Activated naive CD8-positive, alpha-beta T cell (primary cell): ENCODE measurements around the gene TRIM29.

ENCODE experiments used
- H3K27ac Mint-ChIP-seq: one replicate; pipeline ENCODE4 v1.8.0; 2021; ENCODE audit warnings: mixed read lengths
- H3K27me3 Mint-ChIP-seq: one replicate; pipeline ENCODE4 v1.8.0; 2021; ENCODE audit warnings: mixed read lengths
- H3K36me3 Mint-ChIP-seq: one replicate; pipeline ENCODE4 v1.8.0; 2021; ENCODE audit warnings: mixed read lengths
- H3K4me1 Mint-ChIP-seq: one replicate; pipeline ENCODE4 v1.8.0; 2021; ENCODE audit warnings: low read depth, mixed read lengths
- H3K4me3 Mint-ChIP-seq: one replicate; pipeline ENCODE4 v1.8.0; 2021; ENCODE audit warnings: mild to moderate bottlenecking, mixed read lengths
- H3K9me3 Mint-ChIP-seq: one replicate; pipeline ENCODE4 v1.8.0; 2021; ENCODE audit warnings: low read depth, mixed read lengths

Gene TRIM29

GRCh38 chr11:120179057-120179672 lies 41.3 kb upstream of the TRIM29 start:
- no peak overlapping the region for H3K27ac Mint-ChIP-seq
- H3K27me3 Mint-ChIP-seq, result peaks cover 2% of the 10 kb centered on the region
- H3K4me1 Mint-ChIP-seq, result no peaks in the 10 kb centered on the region
- H3K4me3 Mint-ChIP-seq, result no peak overlapping the region
- H3K9me3 Mint-ChIP-seq, result no peaks in the 10 kb centered on the region
- no peaks in the 10 kb centered on the region for H3K36me3 Mint-ChIP-seq

- no peaks in the 10 kb centered on the region for H3K9me3 Mint-ChIP-seq
- H3K36me3 Mint-ChIP-seq, result no peaks in the 10 kb centered on the region
- H3K27ac Mint-ChIP-seq, result no peak overlapping the region
- no peaks in the 10 kb centered on the region for H3K4me1 Mint-ChIP-seq
- no peak overlapping the region for H3K4me3 Mint-ChIP-seq
- H3K27me3 Mint-ChIP-seq, result peaks cover 2% of the 10 kb centered on the region
Observed at GRCh38 chr11:120178561-120179056, 40.7 kb upstream of the TRIM29 start.

GRCh38 chr11:120174866-120175265 lies 37.0 kb upstream of the TRIM29 start:
- Mint-ChIP-seq H3K27me3 (peaks cover 17% of the 10 kb centered on the region), H3K27ac (no peak overlapping the region), H3K9me3 (no peaks in the 10 kb centered on the region), H3K4me1 (no peaks in the 10 kb centered on the region), H3K4me3 (no peak overlapping the region), H3K36me3 (no peaks in the 10 kb centered on the region)

- peaks cover 2% of the 10 kb centered on the region for H3K4me1 Mint-ChIP-seq
- H3K4me3 Mint-ChIP-seq, result no peak overlapping the region
- H3K27ac Mint-ChIP-seq, result no peak overlapping the region
- no peaks in the 10 kb centered on the region for H3K9me3 Mint-ChIP-seq
- no peaks in the 10 kb centered on the region for H3K36me3 Mint-ChIP-seq
- H3K27me3 Mint-ChIP-seq, result peaks cover 17% of the 10 kb centered on the region
Observed at GRCh38 chr11:120173807-120174206, 35.9 kb upstream of the TRIM29 start.

GRCh38 chr11:120173019-120173705 lies 35.2 kb upstream of the TRIM29 start:
- H3K9me3 Mint-ChIP-seq, result no peaks in the 10 kb centered on the region
- H3K4me1 Mint-ChIP-seq, result peaks cover 5% of the 10 kb centered on the region
- H3K36me3 Mint-ChIP-seq, result no peaks in the 10 kb centered on the region
- no peak overlapping the region for H3K27ac Mint-ChIP-seq
- H3K27me3 Mint-ChIP-seq, result peaks cover 21% of the 10 kb centered on the region
- H3K4me3 Mint-ChIP-seq, result no peak overlapping the region

- H3K27ac Mint-ChIP-seq, result no peak overlapping the region
- H3K4me1 Mint-ChIP-seq, result peaks cover 5% of the 10 kb centered on the region
- peaks cover 28% of the 10 kb centered on the region for H3K27me3 Mint-ChIP-seq
- no peak overlapping the region for H3K4me3 Mint-ChIP-seq
- no peaks in the 10 kb centered on the region for H3K36me3 Mint-ChIP-seq
- no peaks in the 10 kb centered on the region for H3K9me3 Mint-ChIP-seq
Observed at GRCh38 chr11:120172054-120172911, 34.4 kb upstream of the TRIM29 start.

GRCh38 chr11:120170741-120171261 lies 32.9 kb upstream of the TRIM29 start:
- Mint-ChIP-seq H3K4me1 (peaks cover 5% of the 10 kb centered on the region), H3K9me3 (peaks cover 2% of the 10 kb centered on the region), H3K27ac (no peak overlapping the region), H3K36me3 (peaks cover under 1% of the 10 kb centered on the region), H3K27me3 (peaks cover 41% of the 10 kb centered on the region), H3K4me3 (peak overlapping the region; percentile 35)

GRCh38 chr11:120169981-120170698 lies 32.2 kb upstream of the TRIM29 start:
- H3K27me3 Mint-ChIP-seq, result peaks cover 45% of the 10 kb centered on the region
- peaks cover 8% of the 10 kb centered on the region for H3K9me3 Mint-ChIP-seq
- peak overlapping the region; percentile 35 for H3K4me3 Mint-ChIP-seq
- no peak overlapping the region for H3K27ac Mint-ChIP-seq
- peaks cover 5% of the 10 kb centered on the region for H3K4me1 Mint-ChIP-seq
- peaks cover 3% of the 10 kb centered on the region for H3K36me3 Mint-ChIP-seq

GRCh38 chr11:120168960-120169681 lies 31.2 kb upstream of the TRIM29 start:
- no peak overlapping the region for H3K27ac Mint-ChIP-seq
- H3K4me3 Mint-ChIP-seq, result peak overlapping the region; percentile 74
- peaks cover 5% of the 10 kb centered on the region for H3K4me1 Mint-ChIP-seq
- peaks cover 6% of the 10 kb centered on the region for H3K36me3 Mint-ChIP-seq
- peaks cover 48% of the 10 kb centered on the region for H3K27me3 Mint-ChIP-seq
- peaks cover 14% of the 10 kb centered on the region for H3K9me3 Mint-ChIP-seq

- H3K27me3 Mint-ChIP-seq, result peaks cover 51% of the 10 kb centered on the region
- peaks cover 5% of the 10 kb centered on the region for H3K4me1 Mint-ChIP-seq
- H3K4me3 Mint-ChIP-seq, result peak overlapping the region; percentile 74
- no peak overlapping the region for H3K27ac Mint-ChIP-seq
- peaks cover 14% of the 10 kb centered on the region for H3K9me3 Mint-ChIP-seq
- peaks cover 6% of the 10 kb centered on the region for H3K36me3 Mint-ChIP-seq
Observed at GRCh38 chr11:120168108-120168959, 30.4 kb upstream of the TRIM29 start.

- H3K27me3 Mint-ChIP-seq, result peaks cover 53% of the 10 kb centered on the region
- H3K4me3 Mint-ChIP-seq, result no peak overlapping the region
- peaks cover 6% of the 10 kb centered on the region for H3K36me3 Mint-ChIP-seq
- peaks cover 14% of the 10 kb centered on the region for H3K9me3 Mint-ChIP-seq
- peaks cover 5% of the 10 kb centered on the region for H3K4me1 Mint-ChIP-seq
- H3K27ac Mint-ChIP-seq, result no peak overlapping the region
Observed at GRCh38 chr11:120167659-120168058, 29.7 kb upstream of the TRIM29 start.

GRCh38 chr11:120160436-120160835 lies 22.5 kb upstream of the TRIM29 start:
- H3K9me3 Mint-ChIP-seq, result peaks cover 11% of the 10 kb centered on the region
- H3K4me1 Mint-ChIP-seq, result no peaks in the 10 kb centered on the region
- peaks cover 7% of the 10 kb centered on the region for H3K36me3 Mint-ChIP-seq
- H3K27me3 Mint-ChIP-seq, result peaks cover 24% of the 10 kb centered on the region
- H3K4me3 Mint-ChIP-seq, result no peak overlapping the region
- H3K27ac Mint-ChIP-seq, result no peak overlapping the region

GRCh38 chr11:120153221-120153620 lies 15.3 kb upstream of the TRIM29 start:
- Mint-ChIP-seq H3K27ac (no peak overlapping the region), H3K27me3 (peaks cover 14% of the 10 kb centered on the region), H3K4me1 (no peaks in the 10 kb centered on the region), H3K9me3 (peaks cover 7% of the 10 kb centered on the region), H3K36me3 (no peaks in the 10 kb centered on the region), H3K4me3 (no peak overlapping the region)
